Caco-2 (cell line): ENCODE results near the gene FARP1. TPM values are rescaled to one million over a fixed set of nuclear protein-coding genes. Genes with fewer than 3 reads are reported as not detected.

ENCODE experiments used
- BruUV-seq: library from RNA; stranded (reverse); fragments of 400-500 nt; replicated peaks from 2 replicates; lab custom pipeline; 2021; lab: Mats Ljungman, UMichigan
- CTCF ChIA-PET: fragments of 300-600 bp; sonication (Branson Sonifier 250); formaldehyde crosslinking; loops from one replicate; lab custom pipeline; 2022; ENCODE audit warnings: antibody characterized with exemption; lab: Charles Lee
- POLR2A ChIA-PET: fragments of 300-600 bp; sonication (Branson Sonifier 250); formaldehyde crosslinking; loops from one replicate; lab custom pipeline; 2022; ENCODE audit warnings: antibody characterized with exemption; lab: Charles Lee
- DNase-seq, 2 experiments: peaks; one replicate each; pipeline versions ENCODE4 v3.0.0 to v3.0.0-alpha.2; 2020 to 2022
- H3K27me3 ChIP-seq: replicated peaks from 2 replicates; pipeline ENCODE4 v1.6.0; 2011; ENCODE audit warnings: low read length; ENCODE audit not compliant: control insufficient read depth, insufficient read depth
- H3K36me3 ChIP-seq: 2 replicates; pipeline ENCODE4 v1.5.1; 2011; ENCODE audit warnings: low read length; ENCODE audit not compliant: control insufficient read depth, insufficient read depth
- H3K4me1 ChIP-seq: fragments of 250-450 bp; sonication (Bioruptor Pico); 2 replicates; pipeline ENCODE4 v1.5.1; 2020; ENCODE audit warnings: mild to moderate bottlenecking
- H3K4me3 ChIP-seq: 2 replicates; pipeline ENCODE4 v1.5.1; 2011; ENCODE audit warnings: low read depth, mild to moderate bottlenecking, control low read depth, low read length
- H3K9me3 ChIP-seq: fragments of 250-450 bp; sonication (Bioruptor Pico); 2 replicates; pipeline ENCODE4 v1.5.1; 2020; ENCODE audit warnings: mild to moderate bottlenecking, moderate library complexity
- H3K27ac Mint-ChIP-seq: one replicate; pipeline ENCODE4 v1.8.0; 2022; ENCODE audit warnings: mixed read lengths; ENCODE audit not compliant: unreplicated experiment
- H3K27me3 Mint-ChIP-seq: one replicate; pipeline ENCODE4 v1.8.0; 2022; ENCODE audit warnings: mixed read lengths; ENCODE audit not compliant: insufficient read depth, unreplicated experiment
- H3K36me3 Mint-ChIP-seq: one replicate; pipeline ENCODE4 v1.8.0; 2022; ENCODE audit warnings: mild to moderate bottlenecking, mixed read lengths; ENCODE audit not compliant: insufficient read depth, unreplicated experiment
- H3K4me1 Mint-ChIP-seq: one replicate; pipeline ENCODE4 v1.8.0; 2022; ENCODE audit warnings: low read depth, mixed read lengths; ENCODE audit not compliant: unreplicated experiment
- H3K4me3 Mint-ChIP-seq: one replicate; pipeline ENCODE4 v1.8.0; 2022; ENCODE audit warnings: mild to moderate bottlenecking, moderate library complexity, mixed read lengths; ENCODE audit not compliant: unreplicated experiment
- H3K9me3 Mint-ChIP-seq: one replicate; pipeline ENCODE4 v1.8.0; 2022; ENCODE audit warnings: mixed read lengths; ENCODE audit not compliant: unreplicated experiment
- CTCF ChIP-seq, 2 experiments: fragments of 200-600 bp in 1 of 2; IDR thresholded peaks; 1 replicate in 1 of 2; 2 replicates in 1 of 2; pipeline versions ENCODE4 v1.5.1 to v1.8.0; 2011 to 2022; ENCODE audit warnings: antibody characterized with exemption in 1 of 2, control low read depth in 1 of 2, inconsistent platforms in 1 of 2, low read depth in 1 of 2, low read length in 1 of 2, mild to moderate bottlenecking in 1 of 2, moderate library complexity in 1 of 2; ENCODE audit not compliant: insufficient read depth in 1 of 2, severe bottlenecking in 1 of 2, unreplicated experiment in 1 of 2
- intact Hi-C: fragments of 100-400 bp; cut with micrococcal nuclease; formaldehyde crosslinking; loops from one replicate; pipeline ENCODE4 v1.10.0; 2022; ENCODE audit not compliant: unreplicated experiment
- total RNA-seq: library from RNA; stranded (reverse); gene quantifications from 2 replicates; pipeline ENCODE4 v1.2.3, GENCODE V29; 2022

The FARP1 gene
- total RNA-seq, 1 experiment from 2014 or later, result 189 TPM

DNA sequence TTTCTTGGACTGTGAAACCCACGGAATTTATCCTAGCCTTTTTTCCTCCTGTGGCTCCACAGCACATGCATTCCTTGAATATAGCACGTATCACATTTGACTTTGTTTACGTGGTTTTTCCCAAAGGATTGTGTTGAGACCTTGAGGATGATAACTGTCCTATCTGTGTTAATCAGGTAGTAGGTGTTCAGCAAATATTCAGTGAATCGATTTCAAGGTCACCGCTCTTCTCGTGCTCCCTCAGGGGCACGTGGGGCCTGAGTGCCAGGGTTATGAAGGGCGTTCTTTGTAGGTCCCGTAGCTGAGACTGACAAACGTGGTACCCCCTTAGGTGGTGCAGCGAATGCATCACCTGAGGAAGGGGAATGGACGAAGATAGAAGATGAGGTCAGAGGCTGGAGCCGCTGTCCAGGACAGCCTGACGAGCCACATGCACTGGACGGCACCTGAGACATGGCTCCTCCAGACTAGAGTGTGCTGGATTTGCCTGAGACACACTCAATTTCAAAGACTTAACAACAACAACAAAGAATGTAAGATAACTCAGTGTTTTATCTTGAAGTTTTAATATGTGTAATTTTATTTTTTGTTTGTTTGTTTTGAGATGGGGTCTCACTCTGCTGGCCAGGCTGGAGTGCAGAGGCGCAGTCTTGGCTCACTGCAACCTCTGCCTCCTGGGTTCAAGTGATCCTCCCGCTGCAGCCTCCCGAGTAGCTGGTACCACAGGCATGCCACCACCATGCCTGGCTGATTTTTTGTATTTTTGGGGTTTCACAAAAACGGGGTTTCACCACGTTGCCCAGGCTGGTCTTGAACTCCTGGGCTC, 165.4 kb downstream of the FARP1 start:
- no peak overlapping the region for H3K4me3 Mint-ChIP-seq
- peaks cover 34% of the 10 kb centered on the region for H3K36me3 Mint-ChIP-seq
- BruUV-seq, result no TSS peak
- H3K4me1 ChIP-seq, result peaks cover 27% of the 10 kb centered on the region
- TF ChIP-seq CTCF (IDR thresholded peaks at IDR 0.05; ENCODE audit: insufficient read depth in 1 of 2, low read depth in 1 of 2, low read length in 1 of 2, severe bottlenecking in 1 of 2, unreplicated experiment in 1 of 2), result no peak
- no peaks in the 10 kb centered on the region for H3K27me3 ChIP-seq
- no peaks in the 10 kb centered on the region for H3K27me3 Mint-ChIP-seq
- H3K9me3 ChIP-seq, result no peaks in the 10 kb centered on the region
- ChIA-PET POLR2A (no interaction called here), CTCF (interaction anchor here (0.6 kb wide), 1 partner anchor 122 kb away, joined by 4 read pairs; no protein-coding TSS in a partner anchor)
- H3K4me1 Mint-ChIP-seq, result peaks cover 41% of the 10 kb centered on the region
- H3K9me3 Mint-ChIP-seq, result no peaks in the 10 kb centered on the region
- no peak for DNase-seq
- intact Hi-C loops, result no loop called here
- H3K4me3 ChIP-seq, result no peak overlapping the region
- peaks cover 1% of the 10 kb centered on the region; the same call in 1 of the 2 replicates for H3K36me3 ChIP-seq
- peak overlapping the region; percentile 81 for H3K27ac Mint-ChIP-seq

DNA sequence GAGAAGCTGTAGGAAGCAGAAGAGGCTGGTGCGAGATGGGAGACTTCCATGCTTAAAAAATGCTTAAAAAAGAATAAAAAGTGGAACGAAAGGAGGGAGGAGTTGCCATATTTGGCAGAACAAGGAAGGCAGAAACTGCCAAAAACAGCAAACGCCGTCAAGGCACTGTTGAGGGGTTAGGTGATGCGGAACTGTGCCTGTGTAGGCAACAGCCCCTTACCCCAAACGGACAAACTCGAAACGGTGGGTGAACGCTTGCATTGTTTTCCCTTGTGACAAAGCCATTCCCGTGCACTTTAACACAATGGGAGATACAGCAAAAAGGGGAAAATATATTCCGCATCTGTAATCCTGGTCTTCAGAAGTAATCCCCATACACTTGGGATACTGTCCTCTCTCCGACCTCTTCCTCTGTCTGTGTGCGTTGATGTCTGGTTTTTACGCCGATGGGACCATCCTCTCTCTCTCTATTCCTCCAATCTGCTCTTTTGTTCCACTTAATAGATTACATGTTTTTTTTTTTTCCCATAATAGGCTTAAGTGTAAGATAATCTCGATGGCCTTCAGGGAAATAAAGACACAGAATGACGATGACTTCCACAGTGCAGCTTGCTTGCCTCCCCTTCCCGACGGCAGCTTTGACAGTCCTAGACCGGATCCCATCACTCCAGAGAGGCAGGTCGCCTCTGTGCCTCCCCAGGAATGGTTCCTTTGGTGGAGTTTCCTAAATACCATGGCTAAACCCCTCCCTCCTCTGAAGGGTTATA, 166.9 kb downstream of the FARP1 start:
- H3K9me3 ChIP-seq, result no peaks in the 10 kb centered on the region
- peaks cover 42% of the 10 kb centered on the region for H3K36me3 Mint-ChIP-seq
- H3K4me1 ChIP-seq, result peaks cover 33% of the 10 kb centered on the region
- H3K36me3 ChIP-seq, result peaks cover 1% of the 10 kb centered on the region; the same call in 1 of the 2 replicates
- no peak overlapping the region for H3K4me3 ChIP-seq
- POLR2A ChIA-PET, result no interaction called here
- no peaks in the 10 kb centered on the region for H3K27me3 ChIP-seq
- peaks cover 46% of the 10 kb centered on the region for H3K4me1 Mint-ChIP-seq
- peak overlapping the region; percentile 46 for H3K27ac Mint-ChIP-seq
- DNase-seq, result no peak
- no peak overlapping the region for H3K4me3 Mint-ChIP-seq
- no peak for TF ChIP-seq CTCF (IDR thresholded peaks at IDR 0.05; ENCODE audit: insufficient read depth in 1 of 2, low read depth in 1 of 2, low read length in 1 of 2, severe bottlenecking in 1 of 2, unreplicated experiment in 1 of 2)
- H3K27me3 Mint-ChIP-seq, result no peaks in the 10 kb centered on the region
- intact Hi-C loops, result no loop called here
- CTCF ChIA-PET, result no interaction called here
- no peaks in the 10 kb centered on the region for H3K9me3 Mint-ChIP-seq
- BruUV-seq, result no TSS peak

GRCh38 chr13:98310485-98311199, 167.7 kb downstream of the FARP1 start:
- no peak for TF ChIP-seq CTCF (IDR thresholded peaks at IDR 0.05; ENCODE audit: insufficient read depth in 1 of 2, low read depth in 1 of 2, low read length in 1 of 2, severe bottlenecking in 1 of 2, unreplicated experiment in 1 of 2)
- no peak overlapping the region for H3K4me3 ChIP-seq
- no peaks in the 10 kb centered on the region for H3K27me3 ChIP-seq
- H3K27me3 Mint-ChIP-seq, result no peaks in the 10 kb centered on the region
- H3K9me3 Mint-ChIP-seq, result no peaks in the 10 kb centered on the region
- DNase-seq, result no peak
- no peaks in the 10 kb centered on the region; the same call in 1 of the 2 replicates for H3K36me3 ChIP-seq
- H3K27ac Mint-ChIP-seq, result peak overlapping the region; percentile 46
- intact Hi-C loops, result no loop called here
- peaks cover 46% of the 10 kb centered on the region for H3K36me3 Mint-ChIP-seq
- CTCF ChIA-PET, result no interaction called here
- peaks cover 33% of the 10 kb centered on the region for H3K4me1 ChIP-seq
- BruUV-seq, result no TSS peak
- POLR2A ChIA-PET, result no interaction called here
- H3K4me3 Mint-ChIP-seq, result no peak overlapping the region
- H3K9me3 ChIP-seq, result no peaks in the 10 kb centered on the region
- H3K4me1 Mint-ChIP-seq, result peaks cover 46% of the 10 kb centered on the region
